H9 (cell line): ENCODE data around the gene ULK4. TPM values are rescaled to one million over a fixed set of nuclear protein-coding genes. Genes with fewer than 3 reads are reported as not detected.

Experiments
- DNase-seq: peaks from one replicate; pipeline ENCODE4 v3.0.0-alpha.2; 2017
- H2AFZ ChIP-seq: one replicate; pipeline ENCODE4 v1.6.1; 2013; ENCODE audit warnings: mild to moderate bottlenecking, low read length, control low read depth, moderate library complexity
- H2AK5ac ChIP-seq: 2 replicates; pipeline ENCODE4 v1.6.1; 2013; ENCODE audit warnings: low read length, control low read depth, mixed read lengths; ENCODE audit not compliant: insufficient read length
- H2BK120ac ChIP-seq: one replicate; pipeline ENCODE4 v1.6.1; 2013; ENCODE audit warnings: low read depth, mild to moderate bottlenecking, low read length, control low read depth, inconsistent platforms; ENCODE audit not compliant: poor library complexity, severe bottlenecking
- H2BK12ac ChIP-seq: 2 replicates; pipeline ENCODE4 v1.6.1; 2013; ENCODE audit warnings: low read length, control low read depth, mixed read lengths, low read depth; ENCODE audit not compliant: insufficient read length
- H2BK15ac ChIP-seq: 2 replicates; pipeline ENCODE4 v1.6.1; 2013; ENCODE audit warnings: low read depth, low read length, control low read depth
- H2BK20ac ChIP-seq: one replicate; pipeline ENCODE4 v1.6.1; 2013; ENCODE audit warnings: low read depth, mild to moderate bottlenecking, low read length, control low read depth, inconsistent platforms; ENCODE audit not compliant: poor library complexity, severe bottlenecking
- H2BK5ac ChIP-seq: 2 replicates; pipeline ENCODE4 v1.6.1; 2013; ENCODE audit warnings: low read length, control low read depth, mixed read lengths; ENCODE audit not compliant: insufficient read length
- H3K14ac ChIP-seq: 2 replicates; pipeline ENCODE4 v1.6.1; 2013; ENCODE audit warnings: low read length, control low read depth; ENCODE audit not compliant: insufficient read depth
- H3K18ac ChIP-seq: 2 replicates; pipeline ENCODE4 v1.6.1; 2013; ENCODE audit warnings: low read depth, mild to moderate bottlenecking, mixed read lengths, low read length, control low read depth; ENCODE audit not compliant: insufficient read length
- H3K23ac ChIP-seq: 2 replicates; pipeline ENCODE4 v1.6.1; 2013; ENCODE audit warnings: low read length, control low read depth, mixed read lengths, low read depth; ENCODE audit not compliant: insufficient read length
- H3K23me2 ChIP-seq: 2 replicates; pipeline ENCODE4 v1.6.1; 2013; ENCODE audit warnings: low read depth, mild to moderate bottlenecking, mixed read lengths, low read length, control low read depth; ENCODE audit not compliant: insufficient read length, poor library complexity, severe bottlenecking
- H3K27ac ChIP-seq: 2 replicates; pipeline ENCODE4 v1.5.1; 2013; ENCODE audit warnings: low read length, control low read depth, mixed read lengths, low read depth; ENCODE audit not compliant: insufficient read length
- H3K27me3 ChIP-seq: 2 replicates; pipeline ENCODE4 v1.6.1; 2013; ENCODE audit warnings: low read length, control low read depth, inconsistent platforms; ENCODE audit not compliant: insufficient read depth
- H3K4ac ChIP-seq: 2 replicates; pipeline ENCODE4 v1.6.1; 2013; ENCODE audit warnings: low read depth, mild to moderate bottlenecking, control low read depth, inconsistent platforms, low read length, moderate library complexity
- H3K4me1 ChIP-seq: 2 replicates; pipeline ENCODE4 v1.6.1; 2013; ENCODE audit warnings: low read length, control low read depth, inconsistent platforms; ENCODE audit not compliant: insufficient read depth
- H3K4me2 ChIP-seq: 2 replicates; pipeline ENCODE4 v1.6.1; 2013; ENCODE audit warnings: low read length, control low read depth, mixed read lengths; ENCODE audit not compliant: insufficient read length, insufficient read depth
- H3K56ac ChIP-seq: 2 replicates; pipeline ENCODE4 v1.6.1; 2013; ENCODE audit warnings: low read depth, mild to moderate bottlenecking, mixed read lengths, low read length, control low read depth; ENCODE audit not compliant: insufficient read length
- H3K79me1 ChIP-seq: 2 replicates; pipeline ENCODE4 v1.6.1; 2013; ENCODE audit warnings: low read depth, mild to moderate bottlenecking, moderate library complexity, low read length, control low read depth, inconsistent platforms; ENCODE audit not compliant: insufficient read depth, poor library complexity, severe bottlenecking
- H3K79me2 ChIP-seq: 2 replicates; pipeline ENCODE4 v1.6.1; 2013; ENCODE audit warnings: low read length, control low read depth, inconsistent platforms; ENCODE audit not compliant: insufficient read depth
- H3K9ac ChIP-seq: 2 replicates; pipeline ENCODE4 v1.6.1; 2013; ENCODE audit warnings: low read length, control low read depth, mixed read lengths; ENCODE audit not compliant: insufficient read length; ENCODE audit errors: extremely low read depth
- H3K9me3 ChIP-seq: one replicate; pipeline ENCODE4 v1.6.1; 2013; ENCODE audit warnings: low read depth, low read length, inconsistent platforms; ENCODE audit not compliant: control insufficient read depth
- H3T11ph ChIP-seq: one replicate; pipeline ENCODE4 v1.6.1; 2013; ENCODE audit warnings: mild to moderate bottlenecking, low read length, control low read depth, inconsistent platforms
- H4K20me1 ChIP-seq: one replicate; pipeline ENCODE4 v1.6.1; 2013; ENCODE audit not compliant: control insufficient read depth, insufficient read length, insufficient read depth
- H4K5ac ChIP-seq: 2 replicates; pipeline ENCODE4 v1.6.1; 2013; ENCODE audit warnings: low read depth, mild to moderate bottlenecking, mixed read lengths, low read length, control low read depth; ENCODE audit not compliant: insufficient read length
- H4K8ac ChIP-seq: replicated peaks from 2 replicates; pipeline ENCODE4 v1.6.1; 2013; ENCODE audit warnings: low read length, control low read depth, mixed read lengths, low read depth; ENCODE audit not compliant: insufficient read length
- H4K91ac ChIP-seq: 2 replicates; pipeline ENCODE4 v1.6.1; 2013; ENCODE audit warnings: low read depth, mild to moderate bottlenecking, moderate library complexity, mixed read lengths, low read length, control low read depth; ENCODE audit not compliant: insufficient read length
- H3K27ac Mint-ChIP-seq, 3 experiments: 2 replicates in 2 of 3; 3 replicates in 1 of 3; pipeline ENCODE4 v1.8.0; 2020 to 2021; ENCODE audit warnings: mixed read lengths in 3 of 3, mild to moderate bottlenecking in 1 of 3, moderate library complexity in 1 of 3
- H3K27me3 Mint-ChIP-seq: 2 replicates; pipeline ENCODE4 v1.8.0; 2021; ENCODE audit warnings: low read depth, mild to moderate bottlenecking, moderate library complexity, mixed read lengths
- H3K36me3 Mint-ChIP-seq, 3 experiments: 2 replicates in 2 of 3; 3 replicates in 1 of 3; pipeline ENCODE4 v1.8.0; 2020 to 2021; ENCODE audit warnings: low read depth in 3 of 3, mixed read lengths in 3 of 3; ENCODE audit not compliant: insufficient read depth in 1 of 3
- H3K4me1 Mint-ChIP-seq, 2 experiments: 2 replicates each; pipeline ENCODE4 v1.8.0; 2020; ENCODE audit warnings: mixed read lengths in 2 of 2
- H3K4me3 Mint-ChIP-seq, 2 experiments: 2 replicates in 1 of 2; 3 replicates in 1 of 2; pipeline ENCODE4 v1.8.0; 2020 to 2021; ENCODE audit warnings: mild to moderate bottlenecking in 2 of 2, mixed read lengths in 2 of 2, moderate library complexity in 1 of 2
- H3K9me3 Mint-ChIP-seq, 2 experiments: 2 replicates in 1 of 2; 3 replicates in 1 of 2; pipeline ENCODE4 v1.8.0; 2020; ENCODE audit warnings: mild to moderate bottlenecking in 2 of 2, mixed read lengths in 2 of 2, moderate library complexity in 1 of 2
- WGBS: extraction: QIAGEN DNeasy Blood & Tissue Kit; methylation state at CpG from one replicate; pipeline ENCODE4 v1.1.7; 2013; ENCODE audit warnings: missing lambda C conversion rate, low lambda C conversion rate, mixed read lengths; ENCODE audit not compliant: insufficient read length; ENCODE audit errors: extremely low coverage; 5-methylcytosine and 5-hydroxymethylcytosine counted together
- total RNA-seq: library from RNA; stranded (reverse); gene quantifications from 2 replicates; pipeline ENCODE4 v1.2.1, GENCODE V29; 2021
- TF ChIP-seq, protein P1 (sequence below): fragments of 200-600 bp; sonication (generic); conservative IDR thresholded peaks from 3 replicates; pipeline ENCODE4 v1.8.0; 2021; ENCODE audit warnings: antibody characterized with exemption, mild to moderate bottlenecking

Gene ULK4
- total RNA-seq, 1 experiment from 2014 or later = 12.9 TPM

DNA sequence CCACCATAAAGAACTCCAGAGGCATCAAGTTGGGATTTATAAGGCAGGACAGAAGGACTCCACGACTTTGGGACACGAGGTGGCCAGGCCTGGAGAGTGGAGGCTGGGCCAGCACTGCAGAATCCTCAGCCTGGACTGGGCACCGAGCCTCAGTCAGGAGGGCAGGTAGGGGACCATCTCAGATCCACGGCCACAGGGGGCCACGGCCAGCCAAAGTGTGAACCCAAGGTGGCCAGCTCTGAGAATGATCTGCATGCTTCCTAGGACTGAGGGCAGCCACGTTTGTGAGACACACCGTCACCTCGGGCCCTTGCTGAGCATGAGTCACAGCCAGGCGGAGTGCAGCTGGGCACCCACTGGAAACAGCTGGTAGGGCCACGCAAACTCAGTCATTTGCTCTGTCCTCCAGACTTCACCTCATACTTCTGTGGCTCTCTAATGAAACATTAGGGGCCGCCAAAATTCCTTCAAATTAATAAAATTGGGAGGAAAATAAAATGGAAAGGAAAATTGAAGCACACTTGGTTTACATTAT lies 696.8 kb downstream of the ULK4 start:
- Histone ChIP-seq H3K18ac (no peak overlapping the region), H2BK12ac (no peak overlapping the region), H3K23me2 (no peaks in the 10 kb centered on the region), H2BK120ac (no peak overlapping the region), H2AFZ (no peak overlapping the region), H3K56ac (no peak overlapping the region), H3K27ac (no peak overlapping the region), H3T11ph (no peak overlapping the region), H2BK5ac (no peak overlapping the region), H4K91ac (no peak overlapping the region), H3K79me2 (no peaks in the 10 kb centered on the region), H3K27me3 (no peaks in the 10 kb centered on the region), H2BK20ac (no peak overlapping the region), H3K9me3 (no peaks in the 10 kb centered on the region), H4K20me1 (no peaks in the 10 kb centered on the region), H3K4me1 (no peaks in the 10 kb centered on the region; the same call in 1 of the 2 replicates), H3K4ac (no peak overlapping the region), H3K79me1 (no peaks in the 10 kb centered on the region), H3K14ac (peak overlapping the region; percentile 37; the same call in 1 of the 2 replicates), H3K9ac (no peak overlapping the region), H2BK15ac (no peak overlapping the region), H3K23ac (no peak overlapping the region), H4K5ac (no peak overlapping the region), H3K4me2 (no peak overlapping the region), H4K8ac (no peak overlapping the region), H2AK5ac (no peak overlapping the region)
- no peak overlapping the region for H3K4me3 Mint-ChIP-seq
- no peak overlapping the region for H3K27ac Mint-ChIP-seq
- TF ChIP-seq, protein P1, sequence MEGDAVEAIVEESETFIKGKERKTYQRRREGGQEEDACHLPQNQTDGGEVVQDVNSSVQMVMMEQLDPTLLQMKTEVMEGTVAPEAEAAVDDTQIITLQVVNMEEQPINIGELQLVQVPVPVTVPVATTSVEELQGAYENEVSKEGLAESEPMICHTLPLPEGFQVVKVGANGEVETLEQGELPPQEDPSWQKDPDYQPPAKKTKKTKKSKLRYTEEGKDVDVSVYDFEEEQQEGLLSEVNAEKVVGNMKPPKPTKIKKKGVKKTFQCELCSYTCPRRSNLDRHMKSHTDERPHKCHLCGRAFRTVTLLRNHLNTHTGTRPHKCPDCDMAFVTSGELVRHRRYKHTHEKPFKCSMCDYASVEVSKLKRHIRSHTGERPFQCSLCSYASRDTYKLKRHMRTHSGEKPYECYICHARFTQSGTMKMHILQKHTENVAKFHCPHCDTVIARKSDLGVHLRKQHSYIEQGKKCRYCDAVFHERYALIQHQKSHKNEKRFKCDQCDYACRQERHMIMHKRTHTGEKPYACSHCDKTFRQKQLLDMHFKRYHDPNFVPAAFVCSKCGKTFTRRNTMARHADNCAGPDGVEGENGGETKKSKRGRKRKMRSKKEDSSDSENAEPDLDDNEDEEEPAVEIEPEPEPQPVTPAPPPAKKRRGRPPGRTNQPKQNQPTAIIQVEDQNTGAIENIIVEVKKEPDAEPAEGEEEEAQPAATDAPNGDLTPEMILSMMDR = no peak
- H3K4me1 Mint-ChIP-seq = peaks cover 3 to 6% of the 10 kb centered on the region in 2 experiments; a peak in 3 of 4 replicates
- no peaks in the 10 kb centered on the region; the same call in 1 of the 2 replicates for H3K27me3 Mint-ChIP-seq
- DNase-seq = no peak
- WGBS = no CpG with 5 or more reads among the region's 11 CpGs
- peaks cover 0 to 3% of the 10 kb centered on the region in 2 experiments; a peak in 1 of 5 replicates for H3K9me3 Mint-ChIP-seq
- peaks cover 0 to 4% (median 2%) of the 10 kb centered on the region in 3 experiments; a peak in 3 of 7 replicates for H3K36me3 Mint-ChIP-seq
